Hepatocyte (in vitro differentiated cells): ENCODE results near the gene GLI3. TPM values are rescaled to one million over a fixed set of nuclear protein-coding genes. Genes with fewer than 3 reads are reported as not detected.

ENCODE experiments used
- DNase-seq: peaks from one replicate; pipeline ENCODE4 v3.0.0-alpha.2; 2016; ENCODE audit warnings: low spot score
- H2AFZ ChIP-seq: fragments of 200-600 bp; sonication (generic); 2 replicates; pipeline ENCODE4 v1.6.0; 2016; ENCODE audit warnings: antibody characterized with exemption, mild to moderate bottlenecking
- H3K27ac ChIP-seq: fragments of 200-600 bp; sonication (generic); 2 replicates; pipeline ENCODE4 v1.5.1; 2016; ENCODE audit warnings: mild to moderate bottlenecking
- H3K27me3 ChIP-seq: fragments of 200-600 bp; sonication (generic); 2 replicates; pipeline ENCODE4 v1.6.1; 2016
- H3K36me3 ChIP-seq: fragments of 200-600 bp; sonication (generic); replicated peaks from 2 replicates; pipeline ENCODE4 v1.5.1; 2016; ENCODE audit warnings: low read depth; ENCODE audit not compliant: insufficient read depth
- H3K4me1 ChIP-seq: fragments of 200-600 bp; sonication (generic); 2 replicates; pipeline ENCODE4 v1.5.1; 2016; ENCODE audit warnings: mild to moderate bottlenecking, moderate library complexity; ENCODE audit not compliant: insufficient read depth
- H3K4me2 ChIP-seq: fragments of 200-600 bp; sonication (generic); 2 replicates; pipeline ENCODE4 v1.6.0; 2016
- H3K4me3 ChIP-seq: fragments of 200-600 bp; sonication (generic); 2 replicates; pipeline ENCODE4 v1.5.1; 2016; ENCODE audit warnings: mild to moderate bottlenecking
- H3K79me2 ChIP-seq: fragments of 200-600 bp; sonication (generic); 2 replicates; pipeline ENCODE4 v1.6.0; 2017; ENCODE audit warnings: mild to moderate bottlenecking
- H3K9me2 ChIP-seq: fragments of 200-600 bp; sonication (generic); replicated peaks from 2 replicates; pipeline ENCODE4 v1.6.0; 2017; ENCODE audit warnings: mild to moderate bottlenecking; ENCODE audit not compliant: insufficient read depth
- H3K9me3 ChIP-seq: fragments of 200-600 bp; sonication (generic); 2 replicates; pipeline ENCODE4 v1.5.1; 2016; ENCODE audit warnings: low read depth, mild to moderate bottlenecking
- H4K20me1 ChIP-seq: fragments of 200-600 bp; sonication (generic); 2 replicates; pipeline ENCODE4 v1.6.0; 2016; ENCODE audit warnings: mild to moderate bottlenecking; ENCODE audit not compliant: insufficient read depth, poor library complexity, severe bottlenecking
- EZH2 ChIP-seq: fragments of 200-600 bp; sonication (generic); IDR thresholded peaks from 2 replicates; pipeline ENCODE4 v1.6.1; 2016; ENCODE audit warnings: antibody characterized with exemption, mild to moderate bottlenecking, borderline replicate concordance
- EZH2phosphoT487 ChIP-seq: fragments of 200-600 bp; sonication (generic); IDR thresholded peaks from one replicate; pipeline ENCODE4 v1.6.1; 2018; ENCODE audit warnings: antibody characterized with exemption, mild to moderate bottlenecking, low read depth, moderate library complexity; ENCODE audit not compliant: unreplicated experiment, severe bottlenecking
- WGBS: methylation state at CpG from one replicate; pipeline ENCODE4 v1.1.6; 2016; ENCODE audit warnings: low lambda C conversion rate; ENCODE audit errors: missing lambda C conversion rate; 5-methylcytosine and 5-hydroxymethylcytosine counted together
- polyA plus RNA-seq: library from polyadenylated mRNA; unstranded; fragments of >200 nt; fragmentation: Nextera tagmentation; extraction: Ambion mirVana; gene quantifications from 2 replicates; pipeline ENCODE4 v1.2.1, GENCODE V29; 2016
- total RNA-seq: library from RNA; depleted of rRNA; stranded (reverse); fragments of >200 nt; gene quantifications from 2 replicates; pipeline ENCODE4 v1.2.3, GENCODE V29; 2014
- TF ChIP-seq, protein P1 (sequence below): fragments of 200-600 bp; sonication (generic); IDR thresholded peaks from 2 replicates; pipeline ENCODE4 v1.5.1; 2016; ENCODE audit warnings: antibody characterized with exemption, mild to moderate bottlenecking; ENCODE audit not compliant: poor library complexity

The GLI3 gene
- total and polyA plus RNA-seq, 2 experiments from 2014 or later, result 5.5 to 20.0 TPM

DNA sequence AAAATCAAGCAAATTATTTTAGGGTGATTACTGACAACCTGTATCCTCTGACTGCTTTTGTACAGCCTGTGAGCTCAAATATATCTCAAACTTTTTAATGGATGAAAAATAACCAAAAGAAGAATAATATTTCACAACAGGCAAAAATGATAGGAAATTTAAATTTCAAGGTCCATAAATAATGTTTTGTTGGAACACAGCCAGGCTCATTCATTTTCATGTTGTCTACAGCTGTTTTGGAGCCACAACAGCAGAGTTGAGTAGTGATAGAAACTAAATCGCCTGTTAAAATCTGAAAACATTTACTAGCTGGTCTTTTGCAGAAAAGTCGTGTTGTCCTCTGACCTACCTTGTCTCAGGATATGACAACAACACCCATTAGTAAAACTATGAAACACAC, 75.9 kb downstream of the GLI3 start:
- WGBS, result 76% methylated on average over 2 of the region's 2 CpGs
- Histone ChIP-seq H4K20me1 (peaks cover 3% of the 10 kb centered on the region), H3K9me3 (no peaks in the 10 kb centered on the region), H3K4me2 (no peak overlapping the region), H2AFZ (no peak overlapping the region), H3K9me2 (no peaks in the 10 kb centered on the region), H3K4me3 (no peak overlapping the region), H3K79me2 (peaks cover 28% of the 10 kb centered on the region), H3K27me3 (no peaks in the 10 kb centered on the region), H3K27ac (no peak overlapping the region), H3K36me3 (no peaks in the 10 kb centered on the region), H3K4me1 (peaks cover 9% of the 10 kb centered on the region)
- TF ChIP-seq EZH2phosphoT487, result no peak
- TF ChIP-seq, protein P1, sequence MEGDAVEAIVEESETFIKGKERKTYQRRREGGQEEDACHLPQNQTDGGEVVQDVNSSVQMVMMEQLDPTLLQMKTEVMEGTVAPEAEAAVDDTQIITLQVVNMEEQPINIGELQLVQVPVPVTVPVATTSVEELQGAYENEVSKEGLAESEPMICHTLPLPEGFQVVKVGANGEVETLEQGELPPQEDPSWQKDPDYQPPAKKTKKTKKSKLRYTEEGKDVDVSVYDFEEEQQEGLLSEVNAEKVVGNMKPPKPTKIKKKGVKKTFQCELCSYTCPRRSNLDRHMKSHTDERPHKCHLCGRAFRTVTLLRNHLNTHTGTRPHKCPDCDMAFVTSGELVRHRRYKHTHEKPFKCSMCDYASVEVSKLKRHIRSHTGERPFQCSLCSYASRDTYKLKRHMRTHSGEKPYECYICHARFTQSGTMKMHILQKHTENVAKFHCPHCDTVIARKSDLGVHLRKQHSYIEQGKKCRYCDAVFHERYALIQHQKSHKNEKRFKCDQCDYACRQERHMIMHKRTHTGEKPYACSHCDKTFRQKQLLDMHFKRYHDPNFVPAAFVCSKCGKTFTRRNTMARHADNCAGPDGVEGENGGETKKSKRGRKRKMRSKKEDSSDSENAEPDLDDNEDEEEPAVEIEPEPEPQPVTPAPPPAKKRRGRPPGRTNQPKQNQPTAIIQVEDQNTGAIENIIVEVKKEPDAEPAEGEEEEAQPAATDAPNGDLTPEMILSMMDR, result no peak
- TF ChIP-seq EZH2, result no peak
- DNase-seq, result no peak

DNA sequence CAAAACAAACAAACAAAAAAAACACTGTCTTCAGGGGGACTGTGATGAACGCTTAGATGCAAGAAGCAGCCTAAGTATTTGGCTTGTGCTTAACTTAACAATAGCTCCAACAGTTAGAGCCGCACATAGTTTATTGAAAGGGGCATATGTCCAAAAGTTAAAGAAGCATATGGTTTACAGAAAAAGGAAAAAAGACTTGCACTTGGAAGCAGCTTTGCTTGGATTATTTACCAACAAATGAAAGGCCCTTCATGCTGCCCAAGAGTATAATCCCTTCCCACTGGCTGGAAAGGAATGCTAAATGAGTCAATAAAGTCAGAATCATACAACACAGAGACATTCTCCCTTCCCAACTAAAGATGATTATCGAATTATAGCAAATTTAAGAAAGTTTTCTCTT, 77.9 kb downstream of the GLI3 start:
- Histone ChIP-seq H3K79me2 (peaks cover 22% of the 10 kb centered on the region), H3K36me3 (no peaks in the 10 kb centered on the region), H3K9me2 (no peaks in the 10 kb centered on the region), H3K4me3 (no peak overlapping the region), H2AFZ (no peak overlapping the region), H3K27ac (no peak overlapping the region), H3K9me3 (no peaks in the 10 kb centered on the region), H3K4me1 (peaks cover 29% of the 10 kb centered on the region), H4K20me1 (peaks cover 3% of the 10 kb centered on the region), H3K27me3 (no peaks in the 10 kb centered on the region), H3K4me2 (no peak overlapping the region)
- 76% methylated on average over 3 of the region's 3 CpGs for WGBS
- DNase-seq, result no peak
- TF ChIP-seq, protein P1, result no peak
- no peak for TF ChIP-seq EZH2
- no peak for TF ChIP-seq EZH2phosphoT487

DNA sequence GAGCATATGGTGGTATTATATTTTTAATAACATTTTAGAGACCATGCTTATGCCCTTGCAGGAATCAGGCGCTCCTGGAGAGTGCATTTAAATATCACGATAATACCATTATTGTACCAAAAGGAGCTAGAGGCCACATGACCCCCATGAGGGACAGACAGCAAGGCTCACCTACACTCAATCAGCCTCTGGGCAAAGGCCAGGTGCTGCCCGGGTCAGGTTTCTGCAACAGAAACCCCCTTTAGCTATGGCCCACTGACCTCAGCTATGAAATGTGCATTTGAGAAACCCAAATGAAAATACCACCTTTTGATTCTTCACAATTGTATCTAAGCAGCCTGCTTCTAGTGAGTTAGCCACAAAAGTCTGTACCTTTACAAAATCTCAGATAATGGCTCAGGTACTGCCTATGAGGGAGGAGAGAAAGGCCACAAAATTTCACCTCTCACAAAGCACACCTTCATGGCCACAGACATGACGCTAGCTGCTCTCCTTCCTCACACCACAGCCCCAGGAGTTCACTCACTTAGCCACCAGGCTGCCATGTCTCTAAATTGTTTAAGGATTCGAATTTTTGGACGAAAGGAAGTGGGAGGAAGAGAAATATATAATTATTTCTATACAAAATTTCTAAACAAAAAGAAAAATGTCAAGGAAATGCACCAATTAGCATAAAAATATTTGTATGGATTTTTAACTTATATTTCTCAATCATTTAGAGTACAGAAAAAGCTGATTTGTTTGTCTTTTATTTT, 79.9 kb downstream of the GLI3 start:
- Histone ChIP-seq H3K9me2 (no peaks in the 10 kb centered on the region), H2AFZ (no peak overlapping the region), H3K4me1 (peaks cover 41% of the 10 kb centered on the region), H3K27ac (no peak overlapping the region), H3K4me3 (no peak overlapping the region), H3K4me2 (no peak overlapping the region), H3K9me3 (no peaks in the 10 kb centered on the region), H3K79me2 (peaks cover 16% of the 10 kb centered on the region), H3K27me3 (no peaks in the 10 kb centered on the region), H4K20me1 (peaks cover 3% of the 10 kb centered on the region), H3K36me3 (no peaks in the 10 kb centered on the region)
- TF ChIP-seq, protein P1, result no peak
- no peak for TF ChIP-seq EZH2
- no peak for TF ChIP-seq EZH2phosphoT487
- no peak for DNase-seq
- WGBS, result 84% methylated on average over 6 of the region's 6 CpGs
